ENCODE measurements around the gene TCFL5.

DNA sequence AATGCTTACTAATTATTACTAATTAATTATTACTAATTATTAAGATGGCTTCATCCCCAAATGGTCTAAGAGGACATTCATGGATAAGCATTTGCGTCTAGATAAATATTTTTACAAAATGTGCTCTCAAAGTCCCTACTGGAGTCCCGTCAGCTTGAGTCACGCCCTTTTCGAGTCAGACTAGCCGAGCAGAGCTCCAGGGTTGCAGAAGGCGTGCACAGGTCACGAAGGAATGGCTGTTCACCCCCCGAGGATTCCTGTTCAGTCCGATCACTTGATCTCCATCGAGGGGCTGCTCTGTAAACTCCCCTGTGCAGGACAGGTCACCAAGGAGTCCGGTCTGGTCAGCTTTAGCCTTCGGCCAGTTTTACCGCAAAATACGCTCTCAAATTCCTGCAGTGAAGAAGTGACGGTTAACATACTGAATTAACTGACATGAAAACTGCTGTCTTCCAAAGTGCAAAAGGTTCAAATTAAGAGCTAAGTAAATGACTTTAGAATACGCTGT lies 19.9 kb downstream of the TCFL5 start:
- TF ChIP-seq, protein P1, sequence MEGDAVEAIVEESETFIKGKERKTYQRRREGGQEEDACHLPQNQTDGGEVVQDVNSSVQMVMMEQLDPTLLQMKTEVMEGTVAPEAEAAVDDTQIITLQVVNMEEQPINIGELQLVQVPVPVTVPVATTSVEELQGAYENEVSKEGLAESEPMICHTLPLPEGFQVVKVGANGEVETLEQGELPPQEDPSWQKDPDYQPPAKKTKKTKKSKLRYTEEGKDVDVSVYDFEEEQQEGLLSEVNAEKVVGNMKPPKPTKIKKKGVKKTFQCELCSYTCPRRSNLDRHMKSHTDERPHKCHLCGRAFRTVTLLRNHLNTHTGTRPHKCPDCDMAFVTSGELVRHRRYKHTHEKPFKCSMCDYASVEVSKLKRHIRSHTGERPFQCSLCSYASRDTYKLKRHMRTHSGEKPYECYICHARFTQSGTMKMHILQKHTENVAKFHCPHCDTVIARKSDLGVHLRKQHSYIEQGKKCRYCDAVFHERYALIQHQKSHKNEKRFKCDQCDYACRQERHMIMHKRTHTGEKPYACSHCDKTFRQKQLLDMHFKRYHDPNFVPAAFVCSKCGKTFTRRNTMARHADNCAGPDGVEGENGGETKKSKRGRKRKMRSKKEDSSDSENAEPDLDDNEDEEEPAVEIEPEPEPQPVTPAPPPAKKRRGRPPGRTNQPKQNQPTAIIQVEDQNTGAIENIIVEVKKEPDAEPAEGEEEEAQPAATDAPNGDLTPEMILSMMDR (IDR thresholded peaks at IDR 0.05; ENCODE audit: insufficient read depth, low read depth, low read length) = no peak
- TF ChIP-seq EZH2 (IDR thresholded peaks at IDR 0.05; ENCODE audit: insufficient read depth, low read length) = no peak
